ENCODE measurements around the gene SOX18. TPM values are rescaled to one million over a fixed set of nuclear protein-coding genes. Genes with fewer than 3 reads are reported as not detected.

The SOX18 gene
- total and polyA plus RNA-seq, 2 of the 8 experiments (the other 6 are each of a cell fraction or from before 2014, with no cell fraction given) = 0.09 TPM; not detected in 1

DNA sequence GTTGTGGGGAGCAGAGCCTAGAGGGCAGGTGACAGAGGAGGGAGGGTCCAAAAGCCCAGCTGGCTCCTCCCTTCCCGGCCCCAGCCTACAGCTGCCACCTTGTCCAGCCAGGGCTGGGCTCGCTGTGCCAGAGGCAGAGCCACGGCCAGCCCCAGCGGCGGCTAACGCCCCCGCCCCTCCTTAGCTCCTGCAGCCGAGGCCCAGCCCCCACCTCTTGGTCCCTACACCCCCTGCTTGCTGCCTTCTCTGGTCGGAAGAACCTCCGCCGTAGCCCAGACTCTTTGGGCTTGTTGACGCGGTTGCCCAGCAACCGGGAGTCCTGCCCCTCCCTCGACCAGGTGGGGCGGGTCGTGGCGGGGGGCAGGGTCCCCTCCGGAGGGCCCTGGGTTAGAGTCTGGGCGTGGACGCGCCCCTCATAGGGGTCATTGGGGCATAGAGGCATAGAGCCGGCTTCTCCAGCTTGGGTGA, 35.3 kb upstream of the SOX18 start:
- H3K18ac ChIP-seq (ENCODE audit: extremely low read depth, low read length) = no peak overlapping the region
- H3K4ac ChIP-seq (replicated peaks; ENCODE audit: insufficient read length, low read depth, low read length) = no peak overlapping the region
- no peak overlapping the region for H3K27ac ChIP-seq (ENCODE audit: low read depth, low read length)
- H2AK5ac ChIP-seq (ENCODE audit: low read depth, low read length) = no peak overlapping the region
- H4K5ac ChIP-seq (ENCODE audit: insufficient read length, low read depth, low read length) = no peak overlapping the region
- 11% methylated on average over 23 of the region's 23 CpGs; no CpG with 5 or more reads in 1 of the 2 experiments for WGBS, 2 experiments (ENCODE audit: extremely low coverage in 1 of 2, insufficient coverage in 1 of 2, insufficient read length in 1 of 2, insufficient replicate concordance in 2 of 2, low coverage in 1 of 2, low lambda C conversion rate in 2 of 2, missing lambda C conversion rate in 1 of 2)
- peak overlapping the region; percentile 88 to 98 for H3K4me2 ChIP-seq (ENCODE audit: insufficient read depth in 1 of 2, low read depth in 2 of 2, low read length in 2 of 2)
- POLR2A ChIA-PET (ENCODE audit: partially characterized antibody) = interaction anchor here (0.7 to 1.4 kb wide), 5 partner anchors 15 to 98 kb away, joined by 3 to 5 read pairs (median 3); partner anchors contain the start of gene TCEA2
- no peak overlapping the region for H3K14ac ChIP-seq (ENCODE audit: insufficient read length)
- no peak overlapping the region for H2BK20ac ChIP-seq (ENCODE audit: low read length)
- no peak overlapping the region for H4K91ac ChIP-seq (replicated peaks; ENCODE audit: insufficient read length, low read length)
- H3K23me2 ChIP-seq (ENCODE audit: low read depth, low read length) = peaks cover 17% of the 10 kb centered on the region; the same call in 1 of the 2 replicates
- CTCF ChIA-PET (ENCODE audit: partially characterized antibody) = interaction anchor here (0.8 to 13.0 kb wide), 14 partner anchors 8 to 138 kb away, joined by 3 to 144 read pairs (median 6); partner anchors contain the start of genes PRPF6, SOX18 and TCEA2
- FAIRE-seq = no peak
- H2BK12ac ChIP-seq (ENCODE audit: low read depth, low read length) = no peak overlapping the region
- H4K8ac ChIP-seq (ENCODE audit: extremely low read depth, insufficient read depth, low read length) = peak overlapping the region; percentile 31; the same call in 1 of the 2 replicates
- no peaks in the 10 kb centered on the region for H3K36me3 ChIP-seq (ENCODE audit: control insufficient read depth in 2 of 4, insufficient read depth in 4 of 4, low read length in 3 of 4)
- no peak overlapping the region for H2BK120ac ChIP-seq (replicated peaks; ENCODE audit: low read depth, low read length)
- 0 out of 2 replicates have a peak overlapping the region, but pooled peaks have one; percentile 14 for H2AFZ ChIP-seq (ENCODE audit: low read length)
- H3K27me3 ChIP-seq (replicated peaks in 1 of 4; ENCODE audit: control insufficient read depth in 3 of 4, extremely low read depth in 1 of 4, insufficient read depth in 3 of 4, low read length in 3 of 4) = peaks cover 6 to 57% (median 42%) of the 10 kb centered on the region in 4 experiments
- DNase-seq (ENCODE audit: low read depth in 1 of 2, low spot score in 2 of 2) = peak in 1 of 2 experiments; percentile 75
- H3K4me3 ChIP-seq (ENCODE audit: extremely low read depth in 1 of 4, insufficient read depth in 2 of 4, low read depth in 3 of 4, low read length in 4 of 4) = peak overlapping the region; percentile 42 to 73 (median 52)
- H2BK15ac ChIP-seq (ENCODE audit: low read length) = no peak overlapping the region
- no peak overlapping the region for H2BK5ac ChIP-seq (ENCODE audit: low read depth, low read length)
- peaks cover 1 to 2% of the 10 kb centered on the region in 2 experiments for H4K20me1 ChIP-seq (replicated peaks in 1 of 2; ENCODE audit: control insufficient read depth in 1 of 2, insufficient read depth in 2 of 2, low read length in 2 of 2)
- TF ChIP-seq SIN3A (conservative IDR thresholded peaks at IDR 0.05 in 1 of 2, IDR thresholded peaks at IDR 0.05 in 1 of 2; ENCODE audit: low read depth in 1 of 2, low read length in 2 of 2) (0 out of 4 replicates have a peak, but pooled peaks of 1 of the 2 experiments have one; percentile 47), TAF1 (IDR thresholded peaks at IDR 0.05; ENCODE audit: low read depth, low read length) (0 out of 2 replicates have a peak, but pooled peaks have one; percentile 19), SUZ12 (IDR thresholded peaks at IDR 0.05; ENCODE audit: low read length) (no peak), SP4 (IDR thresholded peaks at IDR 0.05; ENCODE audit: low read length) (no peak), CHD1 (IDR thresholded peaks at IDR 0.05; ENCODE audit: low read depth, low read length) (no peak), RFX5 (IDR thresholded peaks at IDR 0.05; ENCODE audit: borderline replicate concordance, low read depth, low read length) (no peak)
- H3K23ac ChIP-seq (ENCODE audit: insufficient read length) = no peak overlapping the region
- no peaks in the 10 kb centered on the region for H3K79me2 ChIP-seq (ENCODE audit: control insufficient read depth in 1 of 2, insufficient read depth in 2 of 2, low read length in 2 of 2)
- H3K9me3 ChIP-seq (ENCODE audit: insufficient read depth in 2 of 2, low read depth in 1 of 2, low read length in 1 of 2) = no peaks in the 10 kb centered on the region
- H3K79me1 ChIP-seq (ENCODE audit: low read depth, low read length) = no peaks in the 10 kb centered on the region
- peaks cover 0 to 24% (median 13%) of the 10 kb centered on the region in 4 experiments; a peak in 6 of 7 replicates for H3K4me1 ChIP-seq (replicated peaks in 1 of 4; ENCODE audit: control insufficient read depth in 3 of 4, insufficient read depth in 4 of 4, low read length in 3 of 4)
- no peak overlapping the region for H3K56ac ChIP-seq (replicated peaks; ENCODE audit: insufficient read length, low read depth, low read length)
- H3K9ac ChIP-seq (replicated peaks in 1 of 4; ENCODE audit: extremely low read depth in 1 of 4, low read depth in 3 of 4, low read length in 3 of 4) = no peak overlapping the region

Data from H1 (cell line).